Ectodermal cell (in vitro differentiated cells): ENCODE data around the gene CUX1.
"Not testable (repeated sequence)": the region's sequence is repeated elsewhere in the genome, so short reads cannot be mapped to it uniquely, and the experiment has no call there.

Experiments
- H3K27ac ChIP-seq: 2 replicates; pipeline ENCODE4 v1.7.0; 2013; ENCODE audit warnings: mild to moderate bottlenecking, low read depth, low read length; ENCODE audit not compliant: insufficient read depth, poor library complexity, severe bottlenecking
- H3K27me3 ChIP-seq: 2 replicates; pipeline ENCODE4 v1.7.0; 2013; ENCODE audit warnings: mild to moderate bottlenecking, low read length; ENCODE audit not compliant: insufficient read depth, control insufficient read depth, poor library complexity, severe bottlenecking
- H3K36me3 ChIP-seq: one replicate; pipeline ENCODE4 v1.7.0; 2013; ENCODE audit warnings: low read length; ENCODE audit not compliant: control insufficient read depth, insufficient read depth
- H3K4me1 ChIP-seq: one replicate; pipeline ENCODE4 v1.7.0; 2013; ENCODE audit warnings: low read length; ENCODE audit not compliant: control insufficient read depth, insufficient read depth
- H3K4me3 ChIP-seq: 2 replicates; pipeline ENCODE4 v1.7.0; 2013; ENCODE audit warnings: low read depth, low read length, control low read depth; ENCODE audit not compliant: insufficient read depth
- H3K9me3 ChIP-seq: 2 replicates; pipeline ENCODE4 v1.7.0; 2013; ENCODE audit warnings: mild to moderate bottlenecking, low read length, moderate library complexity; ENCODE audit not compliant: control insufficient read depth
- WGBS, 2 experiments: methylation state at CpG; one replicate each; pipeline ENCODE4 v1.1.7; 2013; ENCODE audit warnings: missing lambda C conversion rate in 2 of 2; 5-methylcytosine and 5-hydroxymethylcytosine counted together

Gene CUX1

DNA sequence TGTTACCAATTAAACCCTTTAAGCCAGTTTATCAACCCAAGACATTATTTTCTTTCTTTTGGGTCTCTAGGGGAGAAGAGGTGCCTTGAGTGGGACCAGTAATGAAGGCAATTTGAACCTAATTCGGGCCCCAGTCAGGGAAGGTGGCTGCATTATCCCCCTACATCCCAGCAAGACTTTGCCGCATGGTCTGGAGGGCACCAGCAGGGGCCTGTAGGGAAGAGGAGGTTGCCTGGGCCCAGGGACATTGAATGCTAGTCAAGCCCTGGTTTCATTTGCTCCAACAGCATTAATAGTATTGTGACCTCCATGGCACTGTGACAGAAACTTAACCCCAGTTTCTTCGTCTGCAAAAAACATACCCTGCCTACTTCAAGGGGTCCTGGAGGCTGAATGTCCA lies 108.8 kb downstream of the CUX1 start:
- no peak overlapping the region for H3K4me3 ChIP-seq
- no peak overlapping the region for H3K27ac ChIP-seq
- no peaks in the 10 kb centered on the region for H3K36me3 ChIP-seq
- H3K27me3 ChIP-seq, result no peaks in the 10 kb centered on the region
- H3K9me3 ChIP-seq, result no peaks in the 10 kb centered on the region
- H3K4me1 ChIP-seq, result peaks cover 7% of the 10 kb centered on the region
- WGBS, 2 experiments, result 87 to 93% methylated on average over 3 of the region's 3 CpGs

DNA sequence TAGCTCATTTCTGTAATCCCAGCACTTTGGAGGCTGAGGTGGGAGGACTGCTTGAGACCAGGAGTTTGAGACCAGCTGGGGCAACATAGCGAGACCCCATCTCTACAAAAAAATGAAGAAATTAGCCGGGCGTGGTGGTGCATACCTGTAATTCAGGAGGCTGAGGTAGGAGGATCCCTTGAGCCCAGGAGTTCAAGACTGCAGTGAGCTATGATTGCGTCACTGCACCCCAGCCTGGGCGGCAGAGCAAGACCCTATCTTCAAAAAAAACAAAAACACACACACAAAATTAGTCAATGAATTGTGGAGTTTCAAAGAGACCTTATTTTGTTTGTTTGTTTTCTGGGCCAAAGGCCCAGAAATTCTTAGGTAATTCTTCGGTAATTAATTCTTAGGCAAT lies 110.0 kb downstream of the CUX1 start:
- peaks cover 7% of the 10 kb centered on the region for H3K4me1 ChIP-seq
- H3K9me3 ChIP-seq, result no peaks in the 10 kb centered on the region
- 93 to 96% methylated on average over 6 of the region's 6 CpGs for WGBS, 2 experiments
- H3K27me3 ChIP-seq, result no peaks in the 10 kb centered on the region
- no peak overlapping the region for H3K27ac ChIP-seq
- H3K4me3 ChIP-seq, result no peak overlapping the region
- no peaks in the 10 kb centered on the region for H3K36me3 ChIP-seq

DNA sequence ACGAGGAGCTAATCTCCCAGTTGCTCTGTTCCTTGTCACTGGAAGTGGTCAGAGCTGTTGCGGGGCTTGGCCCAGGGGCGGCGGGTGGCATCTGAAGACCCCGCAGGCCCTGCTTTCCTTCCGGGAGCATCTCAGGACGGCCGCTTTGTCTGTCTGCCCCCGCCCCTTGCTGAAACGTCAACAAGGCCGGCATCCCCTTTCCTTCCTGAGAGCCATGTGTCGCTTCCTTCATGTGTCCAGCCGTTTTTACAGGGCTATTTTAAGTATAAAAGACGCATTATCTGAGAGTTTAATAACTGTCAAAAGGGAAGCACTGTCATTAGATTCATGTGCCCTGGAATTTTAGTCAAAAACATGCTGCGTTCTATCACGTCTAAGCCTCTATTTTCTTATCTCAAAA lies 110.4 kb downstream of the CUX1 start:
- H3K27ac ChIP-seq, result no peak overlapping the region
- no peaks in the 10 kb centered on the region for H3K9me3 ChIP-seq
- no peaks in the 10 kb centered on the region for H3K36me3 ChIP-seq
- H3K27me3 ChIP-seq, result no peaks in the 10 kb centered on the region
- H3K4me3 ChIP-seq, result no peak overlapping the region
- 58 to 61% methylated on average over 16 of the region's 16 CpGs for WGBS, 2 experiments
- peaks cover 3% of the 10 kb centered on the region for H3K4me1 ChIP-seq

DNA sequence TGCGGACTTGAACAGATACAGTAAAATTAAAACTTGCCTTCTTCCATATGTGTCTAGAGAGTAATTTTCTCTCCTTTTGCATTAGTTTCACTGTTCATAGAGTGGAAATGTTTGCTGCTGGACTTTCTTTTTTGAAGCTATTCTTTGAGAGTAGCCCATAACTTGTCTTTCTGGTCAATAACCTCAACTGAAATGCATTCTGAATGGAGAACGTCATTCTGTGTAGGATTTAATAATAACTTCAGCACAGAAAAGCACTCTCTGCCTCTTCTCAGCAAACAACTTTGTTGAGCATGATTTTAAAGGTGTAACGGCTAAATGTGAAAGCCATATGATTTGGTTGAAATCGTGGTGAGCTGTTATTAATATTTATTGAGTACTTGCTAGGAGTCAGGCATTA lies 111.8 kb downstream of the CUX1 start:
- Histone ChIP-seq H3K36me3 (no peaks in the 10 kb centered on the region), H3K4me1 (peaks cover 8% of the 10 kb centered on the region), H3K4me3 (no peak overlapping the region), H3K27ac (no peak overlapping the region), H3K27me3 (no peaks in the 10 kb centered on the region), H3K9me3 (no peaks in the 10 kb centered on the region)
- 92 to 96% methylated on average over 4 of the region's 4 CpGs for WGBS, 2 experiments

DNA sequence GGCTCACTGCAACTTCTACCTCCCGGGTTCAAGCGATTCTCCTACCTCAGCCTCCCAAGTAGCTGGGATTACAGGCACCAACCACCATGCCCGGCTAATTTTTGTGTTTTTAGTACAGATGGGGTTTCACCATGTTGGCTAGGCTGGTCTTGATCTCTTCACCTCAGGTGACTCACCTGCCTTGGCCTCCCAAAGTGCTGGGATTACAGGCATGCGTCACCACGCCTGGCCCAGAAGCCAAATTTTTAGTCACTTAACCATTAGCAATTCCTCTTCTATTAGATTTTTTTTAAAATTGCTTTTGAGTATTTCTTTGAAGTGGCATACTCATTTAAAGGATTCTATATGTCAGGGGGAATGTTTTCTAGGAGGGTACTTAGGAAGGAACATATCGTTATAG lies 112.5 kb downstream of the CUX1 start:
- not testable (repeated sequence) for H3K4me3 ChIP-seq, H3K27ac ChIP-seq

DNA sequence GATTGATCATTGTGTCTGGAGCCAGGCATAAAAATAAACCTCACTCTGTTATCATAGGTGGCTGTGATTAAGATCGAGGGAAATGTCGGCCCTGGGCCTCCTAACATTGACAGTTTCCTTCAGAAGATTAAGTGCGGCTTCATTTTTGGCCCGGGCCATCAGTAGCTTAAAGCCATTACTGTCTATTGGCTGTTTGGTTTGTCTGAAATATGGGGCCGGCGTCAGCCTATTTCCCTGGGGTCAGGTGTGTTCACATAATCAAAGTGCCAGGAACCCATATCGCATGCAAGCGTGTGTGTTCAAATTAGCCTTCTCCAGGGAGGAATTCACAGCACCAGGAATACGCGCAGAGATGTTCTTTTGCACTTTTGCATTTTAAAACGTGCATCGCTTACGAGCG lies 114.7 kb downstream of the CUX1 start:
- 95% methylated on average over 14 of the region's 14 CpGs for WGBS, 2 experiments
- H3K36me3 ChIP-seq, result no peaks in the 10 kb centered on the region
- no peak overlapping the region for H3K4me3 ChIP-seq
- H3K27me3 ChIP-seq, result peaks cover 4% of the 10 kb centered on the region
- peaks cover 24% of the 10 kb centered on the region for H3K4me1 ChIP-seq
- H3K27ac ChIP-seq, result no peak overlapping the region
- no peaks in the 10 kb centered on the region for H3K9me3 ChIP-seq

More for the DNA sequence above, 112.5 kb downstream of the CUX1 start:
- H3K36me3 ChIP-seq, H3K27me3 ChIP-seq, H3K9me3 ChIP-seq: not testable (repeated sequence)
- peaks cover 14% of the 10 kb centered on the region for H3K4me1 ChIP-seq
- WGBS, 2 experiments, result 94 to 96% methylated on average over 6 of the region's 6 CpGs

DNA sequence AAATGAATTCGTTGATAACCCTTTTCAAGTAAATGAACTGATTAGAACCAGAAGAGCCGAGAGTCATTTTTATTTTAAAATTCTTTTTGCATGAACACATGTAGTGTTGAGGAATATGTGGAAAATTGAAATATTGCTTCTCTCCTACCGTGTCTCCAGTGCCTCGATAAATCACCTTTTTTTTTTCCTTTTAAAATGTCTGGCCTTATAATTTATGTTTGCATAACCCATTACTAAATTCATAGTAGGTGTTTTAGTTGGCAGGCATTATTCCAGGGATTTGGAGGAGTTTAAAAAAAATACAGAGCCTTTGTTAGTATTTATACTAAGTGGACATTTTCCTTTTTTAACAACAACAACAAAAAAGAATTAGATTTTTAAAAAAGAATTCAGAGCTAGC lies 115.6 kb downstream of the CUX1 start:
- H3K4me3 ChIP-seq, result no peak overlapping the region
- no peak overlapping the region for H3K27ac ChIP-seq
- 84 to 96% methylated on average over 2 to 4 of the region's 4 CpGs for WGBS, 2 experiments

DNA sequence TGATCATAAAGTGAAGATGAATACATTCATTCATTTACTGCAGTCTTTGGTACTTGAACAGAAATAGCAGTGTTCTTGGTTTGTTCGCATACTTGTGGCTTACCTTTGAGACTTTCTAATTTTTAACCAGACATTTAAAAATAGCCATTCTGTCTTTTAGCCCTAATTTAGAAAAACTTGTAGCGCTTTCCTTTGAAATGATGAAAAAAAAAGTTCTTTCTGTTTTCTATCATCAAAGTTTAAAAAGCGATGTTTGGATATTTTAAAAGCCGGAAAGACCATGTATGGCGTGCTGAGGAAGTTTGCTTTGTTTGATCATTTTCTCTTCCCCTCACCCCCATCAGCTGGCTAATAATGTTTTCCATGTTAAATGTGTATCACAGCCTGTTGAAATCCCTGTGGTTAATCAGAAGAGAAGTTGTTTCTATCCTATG lies 116.3 kb downstream of the CUX1 start:
- 95 to 99% methylated on average over 2 to 5 of the region's 5 CpGs for WGBS, 2 experiments
- Histone ChIP-seq H3K4me1 (peaks cover 26% of the 10 kb centered on the region), H3K4me3 (no peak overlapping the region)

More for the DNA sequence above, 115.6 kb downstream of the CUX1 start:
- H3K4me1 ChIP-seq, result peaks cover 26% of the 10 kb centered on the region
- H3K9me3 ChIP-seq, result no peaks in the 10 kb centered on the region
- peaks cover 4% of the 10 kb centered on the region for H3K27me3 ChIP-seq
- no peaks in the 10 kb centered on the region for H3K36me3 ChIP-seq

DNA sequence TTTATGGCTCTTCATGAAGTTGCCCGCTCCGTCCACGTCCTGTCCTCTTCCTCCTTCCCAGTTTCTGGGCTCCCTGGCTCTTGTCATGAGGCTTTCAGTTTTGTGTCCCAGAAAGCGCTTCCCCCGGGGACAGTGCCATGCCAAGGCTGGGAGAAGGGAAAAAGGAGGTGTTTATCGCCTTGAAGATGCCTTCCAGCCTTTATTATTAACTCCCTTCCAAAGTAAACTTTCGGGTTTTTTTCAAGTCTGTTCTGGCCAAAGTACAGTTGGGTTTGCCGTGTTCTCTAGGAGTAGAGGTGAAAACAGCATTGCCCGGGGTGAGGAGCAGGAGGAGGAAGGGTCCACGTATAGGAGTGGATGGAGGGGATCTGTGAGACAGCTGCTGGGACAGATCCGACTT lies 117.2 kb downstream of the CUX1 start:
- H3K27ac ChIP-seq, result no peak overlapping the region
- H3K9me3 ChIP-seq, result no peaks in the 10 kb centered on the region
- 58 to 61% methylated on average over 10 to 11 of the region's 11 CpGs for WGBS, 2 experiments
- no peak overlapping the region for H3K4me3 ChIP-seq
- peaks cover 26% of the 10 kb centered on the region for H3K4me1 ChIP-seq
- H3K36me3 ChIP-seq, result no peaks in the 10 kb centered on the region
- peaks cover 4% of the 10 kb centered on the region for H3K27me3 ChIP-seq

More for the DNA sequence above, 116.3 kb downstream of the CUX1 start:
- no peaks in the 10 kb centered on the region for H3K9me3 ChIP-seq
- no peak overlapping the region for H3K27ac ChIP-seq
- no peaks in the 10 kb centered on the region for H3K36me3 ChIP-seq
- peaks cover 4% of the 10 kb centered on the region for H3K27me3 ChIP-seq

DNA sequence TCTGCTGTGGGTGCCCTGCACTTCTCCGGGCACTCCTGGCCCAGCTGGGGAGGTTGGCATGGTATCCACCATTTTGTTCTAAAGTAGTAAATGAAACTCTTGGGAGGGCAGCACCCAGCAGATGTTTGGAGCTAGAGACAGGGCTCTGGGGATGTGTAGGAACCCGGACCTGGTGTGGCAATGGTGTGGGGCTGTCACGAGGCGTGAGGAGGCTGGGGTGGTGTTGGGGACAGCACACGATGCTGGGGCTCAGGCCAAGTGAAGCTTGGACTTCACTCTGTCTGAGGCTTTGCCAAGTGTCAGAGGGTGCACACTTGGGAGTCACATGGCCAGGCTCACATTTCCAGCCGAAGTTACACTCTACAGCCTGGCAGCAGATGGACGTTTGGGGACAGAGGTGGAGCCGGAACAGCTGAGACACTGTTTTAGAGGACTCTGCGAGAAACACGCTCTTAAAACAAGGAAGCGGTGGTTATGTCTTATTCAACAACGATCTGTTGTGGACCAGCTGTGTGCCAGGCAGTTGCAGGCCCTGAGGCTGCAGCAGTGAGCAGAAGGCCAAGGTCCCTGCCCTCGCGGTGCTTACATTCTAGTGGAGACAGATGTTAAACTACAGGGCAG lies 118.2 kb downstream of the CUX1 start:
- Histone ChIP-seq H3K4me3 (no peak overlapping the region), H3K4me1 (peaks cover 27% of the 10 kb centered on the region), H3K9me3 (no peaks in the 10 kb centered on the region), H3K36me3 (no peaks in the 10 kb centered on the region), H3K27ac (no peak overlapping the region), H3K27me3 (peaks cover 4% of the 10 kb centered on the region)
- 78 to 79% methylated on average over 14 of the region's 14 CpGs for WGBS, 2 experiments

DNA sequence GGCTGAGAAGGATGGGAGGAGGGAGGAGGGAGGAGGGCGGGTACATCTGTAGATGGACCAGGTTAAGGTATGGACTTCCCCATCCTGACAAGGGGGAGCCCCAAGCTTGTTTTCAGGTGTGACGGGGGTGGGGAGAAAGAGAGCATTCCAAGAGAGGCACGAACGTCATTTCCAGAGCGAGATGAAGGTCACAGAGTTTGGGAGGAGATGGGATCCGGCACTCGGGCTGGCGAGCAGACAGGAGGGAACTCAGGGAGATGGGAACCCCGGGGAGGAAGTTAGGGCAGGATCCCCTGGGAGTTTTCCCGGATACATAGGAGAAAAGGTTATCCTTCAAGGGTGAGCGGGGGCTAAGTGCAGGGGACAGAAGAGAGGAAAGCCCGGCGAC lies 118.8 kb downstream of the CUX1 start:
- Histone ChIP-seq H3K27me3 (peaks cover 4% of the 10 kb centered on the region), H3K4me1 (peaks cover 33% of the 10 kb centered on the region), H3K4me3 (no peak overlapping the region), H3K36me3 (no peaks in the 10 kb centered on the region), H3K9me3 (no peaks in the 10 kb centered on the region), H3K27ac (no peak overlapping the region)
- WGBS, 2 experiments, result 6 to 9% methylated on average over 13 of the region's 13 CpGs
